Fibroblast of pulmonary artery (primary cell): ENCODE measurements around the gene CHAF1A.

Source experiments
- DNase-seq: peaks from one replicate; pipeline ENCODE4 v3.0.0-alpha.2; 2010; ENCODE audit warnings: low read depth
- H3K4me3 ChIP-seq: replicated peaks from 2 replicates; pipeline ENCODE4 v1.5.1; 2011; ENCODE audit warnings: low read depth, mild to moderate bottlenecking, control low read depth, low read length, moderate library complexity
- CTCF ChIP-seq: IDR thresholded peaks from 2 replicates; pipeline ENCODE4 v1.5.1; 2011; ENCODE audit warnings: mild to moderate bottlenecking, control low read depth, low read length, inconsistent platforms; ENCODE audit errors: missing control alignments

The CHAF1A gene

DNA sequence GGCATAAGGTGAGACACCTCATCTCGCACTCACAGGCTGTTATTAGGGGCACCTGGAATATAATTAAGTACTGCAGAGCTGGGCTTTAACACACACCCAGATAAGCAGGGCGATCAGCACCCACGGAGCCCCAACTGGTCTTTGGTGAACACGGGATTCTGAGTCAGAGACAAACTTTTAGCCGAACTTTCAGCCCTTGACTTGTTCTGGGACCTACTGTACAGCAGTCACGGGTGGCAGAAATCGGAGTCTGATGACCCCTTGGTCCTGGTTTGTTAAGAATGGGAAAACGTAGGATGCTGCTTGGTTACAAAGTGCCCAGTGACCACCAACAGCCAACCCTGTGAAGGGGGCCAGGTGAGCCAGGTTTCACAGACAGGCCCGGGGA, 11.1 kb upstream of the CHAF1A start:
- TF ChIP-seq CTCF, result no peak
- H3K4me3 ChIP-seq, result no peak overlapping the region
- no peak for DNase-seq

DNA sequence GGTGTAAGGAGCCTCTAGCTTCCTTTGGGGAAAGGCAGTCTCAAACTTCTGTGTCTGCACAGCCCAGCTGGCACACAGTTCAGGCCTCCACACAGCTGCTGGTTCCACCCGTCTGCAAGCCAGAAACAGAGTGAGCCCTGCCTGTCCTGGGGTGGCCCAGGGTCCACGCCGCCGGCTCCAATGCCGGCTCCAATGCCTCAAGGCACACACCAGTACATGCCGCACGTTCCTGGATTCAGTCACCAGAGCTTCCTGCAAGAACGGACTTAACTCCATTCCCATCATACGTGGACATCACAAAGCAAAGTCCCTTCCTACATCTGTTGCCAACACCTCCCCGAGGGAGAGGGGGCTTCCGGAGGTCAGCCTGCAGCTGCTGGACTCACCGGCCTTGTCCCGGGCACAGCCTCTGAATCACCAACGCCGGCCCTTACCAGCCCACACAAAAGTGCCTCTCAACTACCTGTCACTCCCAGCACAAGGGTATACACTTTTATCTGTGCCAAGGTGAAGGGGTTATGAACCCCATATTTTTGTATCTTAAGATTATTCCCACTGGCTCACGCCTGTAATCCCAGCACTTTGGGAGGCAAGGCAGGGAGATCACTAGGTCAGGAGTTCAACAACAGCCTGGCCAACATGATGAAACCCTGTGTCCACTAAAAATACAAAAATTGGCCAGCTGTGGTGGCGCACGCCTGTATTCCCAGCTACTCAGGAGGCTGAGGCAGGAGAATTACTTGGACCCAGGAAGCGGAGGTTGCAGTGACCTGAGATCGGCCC, 10.5 kb upstream of the CHAF1A start:
- H3K4me3 ChIP-seq, result no peak overlapping the region
- TF ChIP-seq CTCF, result no peak
- DNase-seq, result peak; percentile 79

GRCh38 chr19:4393947-4394590, 8.4 kb upstream of the CHAF1A start:
- DNase-seq, result peak; percentile 57
- no peak for TF ChIP-seq CTCF
- no peak overlapping the region for H3K4me3 ChIP-seq

DNA sequence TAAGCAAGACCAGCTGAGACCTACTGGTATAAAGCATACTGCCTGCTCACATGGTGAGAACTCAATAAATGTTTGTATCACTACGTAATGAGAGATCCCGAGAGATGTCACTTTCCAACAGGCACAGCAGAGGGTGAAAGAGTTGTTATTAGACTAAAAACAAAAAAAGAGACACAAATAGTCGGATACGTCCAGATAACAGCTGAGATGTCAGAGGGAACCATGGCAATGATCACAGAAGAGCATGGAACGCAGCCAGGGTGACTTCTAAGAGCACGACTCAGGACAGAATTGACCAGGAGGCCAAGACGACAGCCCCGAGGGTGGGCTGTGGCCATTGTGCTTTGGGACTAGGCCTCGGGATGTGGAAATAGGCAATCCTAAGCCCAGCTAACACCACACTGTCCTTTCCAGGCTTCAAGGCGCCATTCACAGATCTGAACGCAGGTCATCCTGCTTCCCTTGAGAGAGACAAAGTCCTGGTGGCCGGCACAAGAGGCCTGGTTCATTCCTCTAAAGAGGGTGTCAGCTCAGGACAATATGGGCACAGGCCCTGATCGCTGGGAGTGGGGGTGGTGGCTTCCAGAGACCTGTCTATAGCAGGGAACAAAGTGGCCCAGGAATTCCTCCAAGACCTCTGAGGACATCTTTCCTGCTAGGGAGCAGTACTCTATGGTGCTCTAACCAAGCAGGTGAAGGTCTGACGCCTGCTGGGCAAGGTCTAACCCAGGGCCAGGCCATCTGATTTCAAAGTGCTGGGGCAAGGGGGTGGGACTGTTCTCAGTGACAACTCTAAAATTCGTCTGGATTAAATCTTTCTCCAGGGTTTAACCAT, 5.3 kb upstream of the CHAF1A start:
- no peak for DNase-seq
- no peak overlapping the region for H3K4me3 ChIP-seq
- TF ChIP-seq CTCF, result no peak

- TF ChIP-seq CTCF, result no peak
- DNase-seq, result no peak
- peak overlapping the region; percentile 89 for H3K4me3 ChIP-seq
Measured at GRCh38 chr19:4399812-4400134, 2.7 kb upstream of the CHAF1A start.

DNA sequence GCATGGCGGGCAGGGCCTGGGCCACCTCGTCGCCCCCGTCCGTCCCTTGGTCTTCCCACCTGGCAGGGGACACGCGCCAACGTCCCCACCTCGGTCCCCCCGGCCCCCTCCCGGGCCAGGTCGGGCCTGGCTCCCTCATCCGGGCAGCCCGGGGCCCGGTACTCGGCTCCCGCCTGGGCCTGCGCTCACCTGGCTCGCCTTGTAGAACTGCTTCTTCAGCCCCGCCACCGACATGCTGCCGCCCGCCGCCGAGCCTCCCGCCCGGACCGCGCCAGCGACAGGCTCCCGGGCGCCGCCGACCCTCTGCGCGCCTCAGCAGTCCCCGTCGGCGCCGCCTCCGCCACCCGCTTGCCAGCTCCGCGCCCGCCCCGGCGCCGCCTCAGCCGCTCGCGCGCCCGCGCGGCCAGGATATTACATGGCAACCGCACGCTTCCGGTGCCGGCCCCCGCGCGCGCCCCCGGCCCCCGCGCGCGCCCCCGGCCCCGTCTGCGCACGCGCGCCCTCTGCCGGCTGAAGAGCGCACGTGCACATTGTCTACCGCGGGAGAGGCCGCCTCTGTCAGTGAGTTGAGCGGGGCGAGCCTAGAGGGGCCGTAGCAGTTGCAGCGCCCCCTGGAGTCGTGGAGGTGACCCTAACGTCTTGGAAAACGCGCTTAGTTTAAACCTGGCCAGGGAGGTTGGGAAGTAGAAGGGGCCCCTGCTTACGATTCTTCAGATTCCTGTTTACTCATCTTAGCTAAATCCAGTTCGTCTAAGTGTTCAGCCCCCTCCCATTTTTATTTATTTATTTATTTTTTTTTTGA, 2.1 kb upstream of the CHAF1A start, which contains the start of gene SH3GL1:
SH3GL1 (minus strand) TSS at position 413 of the 802 bp plus-strand sequence; CDS start at position 234, 179 bp downstream.
- DNase-seq, result peak; percentile 95
- H3K4me3 ChIP-seq, result peak within 1 kb of the TSS; percentile 89
- peak; percentile 83 for TF ChIP-seq CTCF
